CD4-positive, alpha-beta T cell (primary cell): Measurements from ENCODE around the gene OR56A3. TPM values are rescaled to one million over a fixed set of nuclear protein-coding genes. Genes with fewer than 3 reads are reported as not detected.

Experiments
- ATAC-seq: fragments of 200-7000 bp; cut with Tn5 transposase; one replicate; pipeline ENCODE4 v1.10.0; 2022; ENCODE audit warnings: mild to moderate bottlenecking; ENCODE audit not compliant: poor library complexity
- CTCF ChIA-PET: fragments of 350-600 bp; sonication (Branson Sonifier 250); formaldehyde crosslinking; loops from one replicate; lab custom pipeline; 2021; ENCODE audit warnings: antibody characterized with exemption, inconsistent platforms; lab: Charles Lee
- POLR2A ChIA-PET: fragments of 350-600 bp; sonication (Branson Sonifier 250); formaldehyde crosslinking; loops from one replicate; lab custom pipeline; 2021; ENCODE audit warnings: antibody characterized with exemption, inconsistent platforms; lab: Charles Lee
- DNase-seq, 14 experiments: peaks; one replicate each; pipeline ENCODE4 v3.0.0-alpha.2; 2013 to 2020; ENCODE audit warnings: mixed read lengths in 2 of 14
- H3K27ac ChIP-seq, 2 donors: one replicate each; pipeline versions ENCODE4 v1.5.1 to v1.7.0; 2013; ENCODE audit warnings: low read length in 2 of 2, low read depth in 1 of 2, mild to moderate bottlenecking in 1 of 2
- H3K27me3 ChIP-seq, 2 experiments: 1 replicate in 1 of 2; 2 replicates in 1 of 2; pipeline versions ENCODE4 v1.6.1 to v1.7.0; 2013; ENCODE audit warnings: low read length in 2 of 2, control low read depth in 1 of 2, mild to moderate bottlenecking in 1 of 2, moderate library complexity in 1 of 2; ENCODE audit not compliant: insufficient read depth in 2 of 2, control insufficient read depth in 1 of 2
- H3K36me3 ChIP-seq: one replicate; pipeline ENCODE4 v1.6.1; 2013; ENCODE audit warnings: low read length, control low read depth; ENCODE audit not compliant: insufficient read depth
- H3K4me1 ChIP-seq: one replicate; pipeline ENCODE4 v1.6.1; 2013; ENCODE audit warnings: low read length, control low read depth; ENCODE audit not compliant: insufficient read depth
- H3K4me3 ChIP-seq: one replicate; pipeline ENCODE4 v1.5.1; 2013; ENCODE audit warnings: mild to moderate bottlenecking, low read length, moderate library complexity
- H3K9me3 ChIP-seq, 2 experiments: 1 replicate in 1 of 2; 2 replicates in 1 of 2; pipeline versions ENCODE4 v1.6.1 to v1.7.0; 2013; ENCODE audit warnings: low read length in 2 of 2, mild to moderate bottlenecking in 2 of 2, control low read depth in 1 of 2, moderate library complexity in 1 of 2; ENCODE audit not compliant: control insufficient read depth in 1 of 2, insufficient read depth in 1 of 2
- H3K27ac Mint-ChIP-seq: one replicate; pipeline ENCODE4 v1.8.0; 2020; ENCODE audit warnings: mixed read lengths
- H3K27me3 Mint-ChIP-seq: one replicate; pipeline ENCODE4 v1.8.0; 2021; ENCODE audit warnings: mixed read lengths
- H3K36me3 Mint-ChIP-seq: one replicate; pipeline ENCODE4 v1.8.0; 2021; ENCODE audit warnings: low read depth, mixed read lengths
- H3K4me1 Mint-ChIP-seq: one replicate; pipeline ENCODE4 v1.8.0; 2021; ENCODE audit warnings: low read depth, mixed read lengths
- H3K4me3 Mint-ChIP-seq: one replicate; pipeline ENCODE4 v1.8.0; 2020; ENCODE audit warnings: mild to moderate bottlenecking, mixed read lengths
- H3K9me3 Mint-ChIP-seq: one replicate; pipeline ENCODE4 v1.8.0; 2020; ENCODE audit warnings: mixed read lengths
- CTCF ChIP-seq: fragments of 200-600 bp; IDR thresholded peaks from one replicate; pipeline ENCODE4 v1.8.0; 2022; ENCODE audit warnings: antibody characterized with exemption, mild to moderate bottlenecking
- intact Hi-C, 2 experiments: fragments of 100-400 bp; cut with DNase I in 1 of 2; cut with micrococcal nuclease in 1 of 2; formaldehyde crosslinking; loops; one replicate each; pipeline versions ENCODE4 v1.15.1 to v1.9.0; 2023 to 2025; cut with DNase I, micrococcal nuclease
- total RNA-seq, 174 experiments: library from RNA in 2 of 174; stranded (reverse) in 2 of 174; gene quantifications; one replicate each; pipeline ENCODE4 v1.2.3 and lab custom pipeline; 2021 to 2026

Gene OR56A3
- total RNA-seq, 2 experiments from 2014 or later, result not detected

GRCh38 chr11:5910540-5910939, 31.5 kb upstream of the OR56A3 start:
- no peaks in the 10 kb centered on the region for H3K4me1 Mint-ChIP-seq
- H3K4me3 Mint-ChIP-seq, result no peak overlapping the region
- TF ChIP-seq CTCF, result no peak
- DNase-seq (no peak), ATAC-seq (no peak)
- ChIA-PET CTCF (no interaction called here), POLR2A (no interaction called here)
- peaks cover 43% of the 10 kb centered on the region for H3K27me3 Mint-ChIP-seq
- no peak overlapping the region for H3K27ac Mint-ChIP-seq
- no peaks in the 10 kb centered on the region for H3K36me3 ChIP-seq
- H3K9me3 ChIP-seq, result peaks cover 0 to 7% of the 10 kb centered on the region in 2 experiments
- no peak overlapping the region for H3K4me3 ChIP-seq
- no peak overlapping the region for H3K27ac ChIP-seq
- intact Hi-C loops, result no loop called here
- H3K4me1 ChIP-seq, result no peaks in the 10 kb centered on the region
- no peaks in the 10 kb centered on the region for H3K9me3 Mint-ChIP-seq
- no peaks in the 10 kb centered on the region for H3K36me3 Mint-ChIP-seq
- peaks cover 0 to 4% of the 10 kb centered on the region in 2 experiments for H3K27me3 ChIP-seq

- ChIA-PET CTCF (no interaction called here), POLR2A (no interaction called here)
- Mint-ChIP-seq H3K9me3 (peaks cover 7% of the 10 kb centered on the region), H3K4me1 (no peaks in the 10 kb centered on the region), H3K27ac (no peak overlapping the region), H3K36me3 (no peaks in the 10 kb centered on the region), H3K27me3 (peaks cover 3% of the 10 kb centered on the region), H3K4me3 (no peak overlapping the region)
- H3K27ac ChIP-seq, result no peak overlapping the region
- H3K4me3 ChIP-seq, result no peak overlapping the region
- ATAC-seq (no peak), DNase-seq (no peak)
- peaks cover 0 to 10% of the 10 kb centered on the region in 2 experiments for H3K9me3 ChIP-seq
- no peak for TF ChIP-seq CTCF
- H3K36me3 ChIP-seq, result no peaks in the 10 kb centered on the region
- H3K27me3 ChIP-seq, result no peaks in the 10 kb centered on the region
- H3K4me1 ChIP-seq, result no peaks in the 10 kb centered on the region
- intact Hi-C loops, result no loop called here
Measured at GRCh38 chr11:5922749-5923426, 19.2 kb upstream of the OR56A3 start.

- H3K27ac ChIP-seq, result no peak overlapping the region
- POLR2A ChIA-PET, result no interaction called here
- TF ChIP-seq CTCF, result no peak
Measured at GRCh38 chr11:5923427-5923776, 18.6 kb upstream of the OR56A3 start.

More at GRCh38 chr11:5923427-5923776, 18.6 kb upstream of the OR56A3 start:
- no peak overlapping the region for H3K4me3 ChIP-seq
- H3K27me3 Mint-ChIP-seq, result peaks cover 2% of the 10 kb centered on the region
- ATAC-seq (no peak), DNase-seq (no peak)
- no peaks in the 10 kb centered on the region for H3K4me1 ChIP-seq
- no peaks in the 10 kb centered on the region for H3K27me3 ChIP-seq
- H3K27ac Mint-ChIP-seq, result no peak overlapping the region
- H3K36me3 ChIP-seq, result no peaks in the 10 kb centered on the region
- H3K4me1 Mint-ChIP-seq, result no peaks in the 10 kb centered on the region
- H3K9me3 Mint-ChIP-seq, result peaks cover 7% of the 10 kb centered on the region
- H3K9me3 ChIP-seq, result peaks cover 0 to 15% of the 10 kb centered on the region in 2 experiments
- intact Hi-C loops, result no loop called here
- no peak overlapping the region for H3K4me3 Mint-ChIP-seq
- CTCF ChIA-PET, result no interaction called here
- no peaks in the 10 kb centered on the region for H3K36me3 Mint-ChIP-seq
